Esophagus squamous epithelium (tissue), 4 donors: ENCODE results near the gene KRT39.

Experiments used
- CTCF ChIP-seq, 6 experiments: fragments of 450-650 bp in 4 of 6; fragments of 200-600 bp in 2 of 6; sonication (generic) in 2 of 6; IDR thresholded peaks; one replicate each; pipeline ENCODE4 v1.5.1; 2016 to 2019; ENCODE audit warnings: antibody characterized with exemption in 6 of 6, mild to moderate bottlenecking in 4 of 6, moderate library complexity in 4 of 6
- POLR2A ChIP-seq, 4 donors: fragments of 450-650 bp; IDR thresholded peaks; one replicate each; pipeline ENCODE4 v1.6.1; 2017; ENCODE audit warnings: antibody characterized with exemption in 4 of 4, mild to moderate bottlenecking in 4 of 4, moderate library complexity in 3 of 4

DNA sequence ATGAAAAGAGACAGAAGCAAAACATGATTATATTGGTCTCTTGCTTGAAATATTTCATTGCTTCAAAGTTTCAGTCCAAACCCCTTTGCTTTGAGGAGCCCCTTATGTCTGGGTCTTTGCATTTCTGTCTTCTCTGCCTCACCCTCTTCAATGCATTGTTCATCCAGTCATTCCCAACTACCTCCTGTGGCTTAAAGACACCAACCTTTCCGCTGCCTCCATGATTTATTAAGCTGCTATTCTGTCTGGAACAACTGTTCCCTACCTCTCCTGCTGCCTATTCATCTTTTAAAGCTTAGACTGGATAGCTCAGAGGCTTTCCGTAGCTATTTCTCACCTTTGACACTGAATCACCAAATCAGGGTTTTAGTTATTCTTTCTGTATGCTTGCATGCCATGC, 30.6 kb upstream of the KRT39 start:
- TF ChIP-seq POLR2A (IDR thresholded peaks at IDR 0.05) = no peak
- TF ChIP-seq CTCF (IDR thresholded peaks at IDR 0.05) = no peak
